GM18498 (cell line): ENCODE data around the gene PAH.

Source experiments
- ATAC-seq: cut with Tn5 transposase; IDR thresholded peaks from one replicate; pipeline ENCODE4 v1.9.1; 2021; ENCODE audit warnings: mild to moderate bottlenecking, moderate library complexity; ENCODE audit not compliant: unreplicated experiment

PAH gene

DNA sequence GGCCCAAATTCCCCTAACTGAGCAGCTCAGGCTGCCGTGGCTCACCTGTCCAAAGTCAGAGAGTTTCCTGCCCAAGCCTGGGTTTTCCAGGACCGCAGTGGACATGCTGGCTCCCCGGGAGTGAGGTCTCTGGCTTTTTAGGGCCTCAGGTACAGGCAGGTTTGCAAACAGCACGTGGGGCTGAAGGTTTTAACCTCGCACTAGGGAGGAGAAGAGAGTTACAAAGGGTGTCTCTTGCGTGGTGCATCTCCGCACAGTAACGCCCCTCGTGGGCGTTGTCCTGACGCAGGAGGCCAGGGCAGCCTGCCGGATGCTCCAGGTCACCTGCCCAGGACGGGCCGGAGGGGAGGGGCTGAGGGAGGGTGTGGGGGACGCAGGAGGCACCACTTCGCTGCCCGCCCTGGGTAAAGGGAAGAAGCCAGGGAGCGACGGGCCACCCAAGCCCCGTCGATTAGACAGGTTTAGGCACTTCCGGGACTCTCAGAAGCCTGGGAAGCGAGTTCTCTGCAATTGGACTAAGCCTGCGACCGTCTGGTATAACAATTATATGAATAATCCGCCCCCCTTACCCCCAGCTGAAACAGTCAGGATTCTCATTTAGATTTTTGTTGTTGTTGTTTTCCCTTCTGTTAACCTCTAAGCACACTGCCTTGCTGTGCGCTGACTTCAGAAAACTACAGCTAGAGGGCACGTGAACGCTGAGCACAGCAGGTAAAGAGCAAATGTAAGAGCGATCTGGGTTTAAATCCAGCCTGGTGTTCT lies at the start of gene PAH:
TSS of gene PAH (minus strand) at position 219 of the 762 bp plus-strand sequence. CDS start at position 105, 114 bp downstream.
- peak; percentile 82 for ATAC-seq

DNA sequence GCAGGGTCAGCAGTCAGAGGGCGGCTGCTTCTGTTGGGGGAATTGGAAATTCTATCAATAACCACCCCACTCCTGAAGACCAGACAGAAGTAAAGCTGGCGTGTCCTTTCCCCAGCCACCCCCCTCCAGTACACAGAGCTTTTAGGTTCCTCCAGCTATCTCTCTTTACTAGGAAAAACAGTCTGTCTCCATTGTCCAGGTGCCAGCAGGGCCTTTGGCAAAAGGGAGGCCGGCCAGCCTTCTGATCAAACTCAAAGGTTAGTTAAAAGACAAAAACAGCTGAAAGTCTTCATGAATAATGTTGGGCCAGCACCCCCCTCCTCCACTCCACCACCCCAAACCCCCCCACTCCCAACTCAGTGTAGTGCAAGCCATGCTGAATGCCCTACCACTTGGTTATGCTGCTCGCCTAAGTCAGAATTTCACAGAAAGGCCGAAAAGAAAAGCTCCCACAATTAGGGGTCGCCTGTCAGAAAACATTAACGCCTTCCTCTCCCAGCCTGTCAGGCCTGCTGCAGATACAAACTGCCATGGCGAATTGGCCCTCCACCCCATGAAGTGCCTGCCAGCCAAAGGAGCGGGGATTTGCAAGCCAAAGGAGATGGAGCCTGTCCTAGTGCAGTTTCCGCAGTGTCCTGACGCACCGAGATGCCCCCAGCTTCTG lies 49.3 kb upstream of the PAH start:
- ATAC-seq, result no peak

DNA sequence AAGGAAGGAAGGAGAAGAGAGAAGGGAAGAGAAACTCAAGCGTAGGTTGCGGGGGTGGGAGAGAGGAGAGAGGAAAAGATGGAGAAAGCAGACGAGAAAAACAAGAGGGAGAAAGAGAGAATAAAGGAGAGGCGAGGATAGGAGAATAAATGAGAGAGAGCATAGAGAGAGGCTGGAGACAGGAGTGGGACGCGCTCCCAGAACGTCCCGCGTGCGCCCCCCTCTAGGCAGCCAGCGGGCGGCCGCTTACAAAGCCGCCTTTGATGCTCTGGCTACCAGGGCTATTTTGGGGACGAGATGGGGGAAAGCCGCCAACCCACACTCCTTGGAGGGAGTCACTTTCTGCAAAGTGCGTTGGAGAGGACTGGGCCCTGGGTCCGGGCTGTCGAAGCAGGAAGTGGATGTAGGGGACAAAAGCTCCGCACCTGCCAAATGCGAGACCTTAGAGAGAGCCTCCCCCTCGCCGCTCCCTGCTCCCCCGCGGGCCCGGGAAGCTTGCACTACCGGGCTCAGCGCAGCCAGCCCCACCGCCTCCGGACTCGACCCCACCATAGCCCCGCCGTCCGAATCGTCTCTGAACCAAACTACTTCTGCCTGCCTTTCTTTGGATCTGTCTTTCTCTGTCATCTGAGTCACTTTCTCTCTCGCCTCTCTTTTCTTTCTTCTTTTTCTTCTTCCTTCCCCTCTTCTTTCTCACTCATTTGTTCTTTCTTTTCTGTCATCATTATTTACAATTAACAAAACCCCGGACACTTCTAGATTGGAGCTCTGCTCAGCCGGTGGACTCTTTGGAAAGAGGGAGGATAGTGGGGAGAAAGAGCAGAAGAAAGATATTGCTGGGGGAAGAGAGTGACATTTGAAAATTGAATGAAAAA lies 48.5 kb upstream of the PAH start:
- no peak for ATAC-seq

DNA sequence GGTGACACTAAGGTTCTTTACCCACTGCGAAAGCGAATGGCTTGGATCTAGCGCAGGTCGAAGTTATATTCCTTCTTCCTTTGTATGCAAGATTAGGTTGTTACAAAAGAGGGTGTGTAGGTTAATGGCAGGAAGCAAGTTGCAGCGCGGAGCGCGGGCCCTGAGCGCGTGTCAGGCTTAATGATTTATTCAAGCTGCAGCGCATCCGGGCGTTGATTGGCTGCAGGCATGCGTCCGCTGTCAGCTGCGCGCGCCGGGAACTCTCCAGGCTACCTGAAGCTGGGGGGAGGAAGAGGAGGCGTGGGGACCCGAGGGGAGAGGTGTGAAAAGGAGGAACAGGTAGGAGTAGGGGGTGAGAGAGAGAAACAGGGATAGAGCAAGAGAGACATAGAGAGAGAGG lies 47.8 kb upstream of the PAH start:
- peak; percentile 64 for ATAC-seq

DNA sequence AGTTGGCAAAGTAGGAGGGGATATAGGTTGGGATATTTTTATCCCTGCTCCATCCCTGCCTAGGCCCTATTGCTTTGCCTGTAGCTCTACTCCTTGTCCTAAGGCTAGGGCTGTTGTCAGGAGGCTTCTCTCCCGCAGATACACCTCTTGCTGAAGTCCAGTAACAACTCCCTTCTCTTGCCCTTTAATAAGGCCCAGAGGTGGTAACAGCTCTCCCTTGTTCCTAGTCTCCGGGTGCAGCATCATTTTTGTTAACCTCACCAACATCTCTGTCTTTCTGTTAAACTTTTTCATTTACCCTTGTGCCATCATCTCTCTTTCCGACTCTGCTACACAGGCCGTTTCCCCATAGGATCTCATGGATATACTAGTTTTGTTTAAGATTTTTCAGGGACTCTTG lies 46.8 kb upstream of the PAH start:
- ATAC-seq, result no peak

DNA sequence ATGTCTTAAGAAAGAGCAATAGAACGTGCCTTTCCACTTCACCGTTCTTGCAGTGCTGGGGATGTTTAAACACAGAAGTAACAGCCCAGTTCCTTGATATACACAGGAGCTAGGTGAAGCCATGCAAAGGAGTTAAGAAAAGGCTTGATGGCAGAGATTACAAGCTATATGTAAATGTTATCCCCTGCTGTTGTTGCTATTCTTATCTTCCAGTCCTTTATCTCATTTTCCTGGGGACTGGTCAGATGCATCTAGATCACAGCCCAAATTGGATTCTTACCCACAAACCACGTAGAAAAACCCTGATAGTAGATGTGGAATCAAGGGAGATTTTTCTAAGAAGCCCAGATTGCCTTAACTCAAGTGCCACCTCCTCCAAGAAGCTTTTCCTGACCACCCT lies 45.9 kb upstream of the PAH start:
- ATAC-seq, result no peak

DNA sequence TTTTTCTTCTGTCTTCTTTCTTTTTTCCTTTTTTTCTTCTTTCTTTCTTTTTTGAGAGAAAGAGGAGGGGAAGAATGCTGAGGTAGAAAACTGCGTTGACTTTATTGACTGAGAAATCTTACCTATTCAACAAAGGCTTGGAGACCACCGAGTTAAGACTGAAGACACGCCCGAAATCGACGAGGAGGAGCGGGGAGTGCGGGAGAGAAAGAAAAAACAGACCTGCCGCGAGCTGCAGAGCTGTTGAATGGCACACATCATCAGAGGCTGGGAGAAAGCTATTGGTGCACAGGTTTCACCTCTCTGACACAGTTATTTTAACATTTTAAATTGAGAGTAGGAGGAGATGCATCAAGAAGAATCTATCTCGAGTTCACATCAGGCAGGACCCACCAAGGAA lies 45.5 kb upstream of the PAH start:
- ATAC-seq, result no peak

DNA sequence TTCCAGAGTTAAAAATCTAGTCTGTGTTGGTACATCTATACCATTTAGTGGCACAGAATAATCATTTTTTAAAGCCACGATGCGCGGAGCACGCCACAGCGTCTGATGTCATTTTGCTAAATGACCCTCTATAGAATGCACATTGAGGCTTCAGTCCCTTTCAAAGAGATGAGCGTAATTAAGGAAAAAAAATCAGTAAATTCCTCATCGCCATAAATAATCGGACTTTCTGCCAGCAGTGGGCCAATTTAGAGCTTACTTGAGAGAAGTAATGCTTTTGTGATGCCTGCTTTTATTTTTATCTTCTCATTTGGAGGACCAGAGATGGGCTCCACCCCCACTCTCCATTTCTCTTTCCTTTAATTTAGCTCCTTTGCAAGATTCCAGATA lies 44.4 kb upstream of the PAH start:
- ATAC-seq, result no peak

DNA sequence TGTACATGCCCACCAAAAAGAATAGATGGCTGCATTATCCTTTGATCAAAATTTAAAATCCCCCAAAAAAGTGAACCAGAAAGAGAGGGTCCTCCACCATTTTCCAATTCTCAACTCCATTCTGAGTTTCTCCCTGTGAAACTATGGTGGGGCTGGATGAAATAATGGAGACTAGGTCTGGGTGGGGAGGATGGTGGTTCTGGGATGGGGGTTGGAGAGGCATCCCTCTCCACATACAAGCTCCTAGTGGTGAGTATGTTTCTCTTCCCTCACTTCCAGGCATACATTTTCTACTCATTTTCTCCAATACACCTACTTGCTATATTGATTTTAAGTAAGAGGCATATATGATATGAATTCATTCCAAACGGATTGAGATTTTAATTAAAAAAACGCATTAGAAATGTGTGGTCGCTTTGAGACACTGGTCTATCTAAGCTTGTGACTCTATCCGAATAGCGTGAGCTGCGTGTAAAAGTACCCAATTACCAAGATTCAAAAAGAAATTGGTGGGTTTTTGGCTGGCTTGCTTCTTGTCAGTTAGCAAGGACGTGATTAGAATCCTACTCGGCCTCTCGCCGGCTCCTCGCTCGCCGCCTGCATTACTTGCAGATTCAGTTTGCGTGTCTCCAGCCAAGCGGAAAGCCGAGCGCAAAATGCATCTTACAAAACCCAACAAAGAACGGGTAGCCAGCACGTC lies 43.9 kb upstream of the PAH start:
- no peak for ATAC-seq

DNA sequence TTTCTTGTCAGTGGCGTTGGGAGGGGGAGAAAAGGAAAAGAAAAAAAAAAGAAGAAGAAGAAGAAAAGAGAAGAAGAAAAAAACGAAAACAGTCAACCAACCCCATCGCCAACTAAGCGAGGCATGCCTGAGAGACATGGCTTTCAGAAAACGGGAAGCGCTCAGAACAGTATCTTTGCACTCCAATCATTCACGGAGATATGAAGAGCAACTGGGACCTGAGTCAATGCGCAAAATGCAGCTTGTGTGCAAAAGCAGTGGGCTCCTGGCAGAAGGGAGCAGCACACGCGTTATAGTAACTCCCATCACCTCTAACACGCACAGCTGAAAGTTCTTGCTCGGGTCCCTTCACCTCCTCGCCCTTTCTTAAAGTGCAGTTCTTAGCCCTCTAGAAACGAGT lies 42.3 kb upstream of the PAH start:
- no peak for ATAC-seq

DNA sequence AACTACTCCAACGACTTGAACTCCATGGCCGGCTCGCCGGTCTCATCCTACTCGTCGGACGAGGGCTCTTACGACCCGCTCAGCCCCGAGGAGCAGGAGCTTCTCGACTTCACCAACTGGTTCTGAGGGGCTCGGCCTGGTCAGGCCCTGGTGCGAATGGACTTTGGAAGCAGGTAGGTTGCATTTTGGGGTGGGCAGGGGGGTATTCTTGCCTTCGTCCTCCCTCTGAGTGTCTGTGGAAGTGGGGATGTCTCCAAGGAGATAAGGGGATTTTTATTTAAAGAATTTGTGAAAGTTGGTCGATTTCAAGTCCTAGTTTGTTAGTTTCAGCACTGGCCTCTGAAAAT lies 41.8 kb upstream of the PAH start:
- no peak for ATAC-seq

DNA sequence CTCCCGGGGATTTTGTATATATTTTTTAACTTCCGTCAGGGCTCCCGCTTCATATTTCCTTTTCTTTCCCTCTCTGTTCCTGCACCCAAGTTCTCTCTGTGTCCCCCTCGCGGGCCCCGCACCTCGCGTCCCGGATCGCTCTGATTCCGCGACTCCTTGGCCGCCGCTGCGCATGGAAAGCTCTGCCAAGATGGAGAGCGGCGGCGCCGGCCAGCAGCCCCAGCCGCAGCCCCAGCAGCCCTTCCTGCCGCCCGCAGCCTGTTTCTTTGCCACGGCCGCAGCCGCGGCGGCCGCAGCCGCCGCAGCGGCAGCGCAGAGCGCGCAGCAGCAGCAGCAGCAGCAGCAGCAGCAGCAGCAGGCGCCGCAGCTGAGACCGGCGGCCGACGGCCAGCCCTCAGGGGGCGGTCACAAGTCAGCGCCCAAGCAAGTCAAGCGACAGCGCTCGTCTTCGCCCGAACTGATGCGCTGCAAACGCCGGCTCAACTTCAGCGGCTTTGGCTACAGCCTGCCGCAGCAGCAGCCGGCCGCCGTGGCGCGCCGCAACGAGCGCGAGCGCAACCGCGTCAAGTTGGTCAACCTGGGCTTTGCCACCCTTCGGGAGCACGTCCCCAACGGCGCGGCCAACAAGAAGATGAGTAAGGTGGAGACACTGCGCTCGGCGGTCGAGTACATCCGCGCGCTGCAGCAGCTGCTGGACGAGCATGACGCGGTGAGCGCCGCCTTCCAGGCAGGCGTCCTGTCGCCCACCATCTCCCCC lies 41.2 kb upstream of the PAH start:
- ATAC-seq, result peak; percentile 58

DNA sequence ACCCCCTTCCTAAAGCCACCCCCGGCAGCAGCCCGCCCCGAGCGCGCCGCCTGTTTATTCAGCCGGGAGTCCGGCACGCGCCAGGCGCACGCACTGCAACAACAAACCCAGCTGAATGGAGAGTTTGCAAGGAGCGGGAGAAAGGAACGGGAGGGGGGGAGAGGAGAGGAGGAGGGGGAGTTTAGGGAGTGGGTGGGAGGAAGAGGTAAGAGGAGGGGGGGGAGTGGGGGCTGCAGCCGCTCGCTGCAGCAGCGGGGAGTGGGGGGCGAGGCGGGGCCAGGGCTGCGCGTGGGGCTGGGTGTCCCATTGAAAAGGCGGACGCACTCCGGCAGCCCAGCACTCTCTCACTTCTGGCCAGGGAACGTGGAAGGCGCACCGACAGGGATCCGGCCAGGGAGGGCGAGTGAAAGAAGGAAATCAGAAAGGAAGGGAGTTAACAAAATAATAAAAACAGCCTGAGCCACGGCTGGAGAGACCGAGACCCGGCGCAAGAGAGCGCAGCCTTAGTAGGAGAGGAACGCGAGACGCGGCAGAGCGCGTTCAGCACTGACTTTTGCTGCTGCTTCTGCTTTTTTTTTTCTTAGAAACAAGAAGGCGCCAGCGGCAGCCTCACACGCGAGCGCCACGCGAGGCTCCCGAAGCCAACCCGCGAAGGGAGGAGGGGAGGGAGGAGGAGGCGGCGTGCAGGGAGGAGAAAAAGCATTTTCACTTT lies 40.5 kb upstream of the PAH start, which contains the start of gene ASCL1:
TSS of gene ASCL1 (plus strand) at position 336 of the 712 bp plus-strand sequence. CDS start 571 bp downstream, outside the sequence.
- ATAC-seq, result peak; percentile 46

DNA sequence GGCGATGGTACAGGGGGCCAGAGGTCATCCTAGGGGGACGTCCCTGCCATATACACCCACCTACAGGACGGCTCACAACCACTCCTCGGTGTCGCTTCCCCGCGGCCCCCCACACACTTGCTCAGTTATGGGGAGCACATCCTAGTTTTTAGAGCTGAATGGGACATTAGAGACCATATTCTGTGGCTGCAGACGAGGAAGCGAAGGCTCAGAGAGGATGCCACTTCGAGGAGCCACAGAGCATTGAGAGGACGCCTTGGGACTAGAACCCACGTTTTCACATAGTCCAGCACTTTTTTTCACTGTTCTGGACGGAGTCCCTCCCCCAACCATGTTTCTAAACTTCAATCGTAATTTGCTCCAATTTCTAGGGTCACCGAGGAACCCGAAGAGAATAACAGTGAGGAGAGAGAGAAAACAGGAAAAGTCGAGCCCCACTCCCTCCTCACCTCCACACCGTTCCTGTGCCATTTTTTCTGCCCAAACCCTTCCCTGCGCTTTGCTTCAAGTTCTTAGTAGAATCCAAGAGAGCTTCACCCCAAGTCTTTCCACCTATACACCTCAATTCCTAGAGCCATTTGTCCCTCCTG lies 39.8 kb upstream of the PAH start:
- no peak for ATAC-seq

DNA sequence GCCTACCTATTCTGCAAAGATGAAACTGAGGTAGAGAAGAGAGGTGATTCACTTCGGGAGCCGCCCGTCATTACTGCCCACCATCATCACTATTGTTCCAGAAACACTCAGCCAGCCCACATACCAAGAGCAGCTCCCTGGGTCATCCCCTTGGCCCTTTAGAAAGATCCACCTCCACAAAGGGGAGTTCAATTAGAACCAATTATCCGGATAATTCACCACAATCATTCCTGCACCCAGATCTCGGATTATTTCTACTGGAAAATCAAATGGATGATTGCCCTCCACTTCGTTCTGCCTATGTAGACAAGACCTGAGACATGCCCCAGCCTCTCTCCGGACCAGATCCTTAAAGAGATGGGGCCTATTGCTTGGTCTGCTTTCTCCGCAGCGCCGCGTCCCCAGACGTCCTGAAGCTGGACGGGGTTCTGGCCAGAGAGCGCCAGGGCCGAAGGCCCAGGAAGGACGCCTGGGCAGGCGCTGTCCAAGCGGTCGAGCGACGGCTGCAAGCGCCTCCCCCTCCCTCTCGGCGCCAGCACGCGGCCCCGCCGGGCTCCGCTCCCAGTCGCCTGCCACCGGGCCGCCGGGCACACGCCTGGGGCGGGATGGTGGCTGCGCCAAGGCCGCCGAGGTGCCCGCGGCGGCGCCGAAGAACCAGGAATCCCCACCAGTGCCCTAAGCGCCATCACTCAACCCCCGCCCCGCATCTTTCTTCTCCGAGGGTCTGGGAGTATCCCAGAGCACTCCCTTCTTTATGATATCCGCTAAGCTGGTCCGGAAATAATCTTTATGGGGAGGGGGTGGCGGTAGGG lies 39.1 kb upstream of the PAH start:
- no peak for ATAC-seq

DNA sequence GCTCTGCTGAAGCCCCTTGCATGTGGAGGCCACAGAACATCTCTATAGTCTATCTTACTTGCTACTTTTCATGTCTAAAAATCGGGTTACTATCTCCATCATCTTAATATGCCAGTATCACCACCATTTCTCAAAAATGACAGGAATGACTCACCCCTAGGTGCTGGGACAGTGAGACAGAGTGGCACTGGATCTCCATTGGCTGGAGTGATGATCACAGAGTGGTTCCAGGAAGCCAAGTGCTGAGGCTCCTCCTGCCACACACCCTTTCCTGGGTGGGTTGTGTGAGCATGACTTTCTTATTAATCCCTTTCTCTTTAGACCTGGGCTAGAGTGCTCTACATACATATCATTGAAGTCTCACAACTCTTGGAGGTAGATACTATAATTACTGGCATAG lies 37.1 kb upstream of the PAH start:
- ATAC-seq, result no peak

DNA sequence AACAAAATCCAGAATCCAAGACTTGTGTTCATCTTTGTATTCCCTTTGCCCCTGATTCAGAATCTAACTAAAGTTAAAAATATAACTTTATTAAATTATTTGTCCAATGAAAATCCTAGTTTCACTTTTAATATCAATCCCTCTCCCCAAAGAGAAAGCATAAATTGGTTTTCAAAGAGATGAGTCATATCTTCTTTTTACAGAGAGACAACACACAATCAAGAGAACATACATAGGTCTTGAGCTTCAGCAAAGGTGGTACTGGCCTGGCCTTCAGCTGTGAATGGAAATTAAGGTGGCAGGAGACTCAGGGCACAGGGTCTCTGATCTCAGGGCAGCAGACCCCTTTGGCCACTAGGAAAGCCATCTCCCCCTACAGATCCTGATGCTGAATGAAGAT lies 36.2 kb upstream of the PAH start:
- ATAC-seq, result no peak

DNA sequence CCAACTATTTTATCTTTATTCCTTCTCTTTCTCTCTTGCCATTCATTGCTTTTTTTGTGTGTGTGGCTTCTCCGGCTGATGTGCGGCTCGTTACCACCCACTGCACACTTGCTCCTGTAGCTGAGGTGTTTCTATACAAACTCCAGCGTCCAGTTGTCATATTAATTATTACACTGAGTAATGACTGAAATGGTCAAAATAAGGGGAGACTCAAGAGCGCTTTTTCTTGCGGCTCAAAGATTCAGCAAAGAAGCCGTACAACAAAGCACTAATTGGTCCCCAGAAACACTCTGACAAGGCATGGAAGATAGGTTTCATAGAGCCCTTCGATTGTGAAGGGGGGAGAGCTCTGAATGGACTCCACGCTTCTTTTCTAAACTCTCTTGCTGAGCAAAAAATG lies 34.8 kb upstream of the PAH start:
- ATAC-seq, result no peak
